Uterus (tissue), 2 donors: Measurements from ENCODE around the gene SEMA6C.

Source experiments
- POLR2A ChIP-seq, 2 donors: fragments of 450-650 bp; IDR thresholded peaks; one replicate each; pipeline ENCODE4 v1.6.1; 2016; ENCODE audit warnings: antibody characterized with exemption in 2 of 2, mild to moderate bottlenecking in 1 of 2, moderate library complexity in 1 of 2
- TF ChIP-seq, protein P1 (sequence below), 4 experiments: fragments of 200-600 bp in 2 of 4; fragments of 450-650 bp in 2 of 4; sonication (generic) in 2 of 4; IDR thresholded peaks; one replicate each; pipeline ENCODE4 v1.5.1; 2016 to 2019; ENCODE audit warnings: antibody characterized with exemption in 4 of 4, mild to moderate bottlenecking in 2 of 4, moderate library complexity in 1 of 4

DNA sequence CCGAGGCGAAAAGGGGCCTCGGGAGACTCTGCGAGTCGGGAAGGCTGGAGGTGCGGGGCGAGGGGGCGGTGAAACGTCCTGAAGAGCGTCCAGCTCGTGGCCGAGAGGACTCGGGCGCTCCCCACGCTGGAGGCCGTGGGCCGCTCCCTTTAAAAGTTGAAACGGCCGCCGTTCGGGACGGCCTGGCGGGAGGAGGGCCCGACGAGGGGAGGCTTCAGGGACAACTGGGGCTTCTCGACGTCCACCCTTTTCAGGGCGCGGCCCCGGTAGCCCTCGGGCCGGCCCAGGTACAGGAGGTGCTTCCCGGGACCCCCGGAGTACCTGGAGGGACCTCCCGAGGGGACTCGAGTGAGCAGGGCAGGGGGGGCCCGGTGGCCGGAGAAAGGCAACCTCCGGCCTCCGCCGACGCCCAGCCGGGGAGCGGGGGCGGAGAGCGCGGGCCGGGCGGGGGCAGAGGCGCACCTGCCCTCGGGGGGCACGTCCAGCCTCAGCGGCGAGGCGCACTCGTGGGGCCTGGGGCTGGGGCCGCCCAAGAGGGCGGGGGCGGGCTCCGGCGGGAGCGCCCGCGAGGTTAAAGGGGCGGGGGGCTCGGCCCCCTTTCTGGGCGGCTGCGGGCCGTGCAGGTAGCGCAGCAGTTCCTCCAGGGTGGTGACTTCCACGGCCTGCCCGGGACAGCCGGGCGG is 14.0 kb downstream of the SEMA6C start:
- no peak for TF ChIP-seq POLR2A (IDR thresholded peaks at IDR 0.05)
- TF ChIP-seq, protein P1, sequence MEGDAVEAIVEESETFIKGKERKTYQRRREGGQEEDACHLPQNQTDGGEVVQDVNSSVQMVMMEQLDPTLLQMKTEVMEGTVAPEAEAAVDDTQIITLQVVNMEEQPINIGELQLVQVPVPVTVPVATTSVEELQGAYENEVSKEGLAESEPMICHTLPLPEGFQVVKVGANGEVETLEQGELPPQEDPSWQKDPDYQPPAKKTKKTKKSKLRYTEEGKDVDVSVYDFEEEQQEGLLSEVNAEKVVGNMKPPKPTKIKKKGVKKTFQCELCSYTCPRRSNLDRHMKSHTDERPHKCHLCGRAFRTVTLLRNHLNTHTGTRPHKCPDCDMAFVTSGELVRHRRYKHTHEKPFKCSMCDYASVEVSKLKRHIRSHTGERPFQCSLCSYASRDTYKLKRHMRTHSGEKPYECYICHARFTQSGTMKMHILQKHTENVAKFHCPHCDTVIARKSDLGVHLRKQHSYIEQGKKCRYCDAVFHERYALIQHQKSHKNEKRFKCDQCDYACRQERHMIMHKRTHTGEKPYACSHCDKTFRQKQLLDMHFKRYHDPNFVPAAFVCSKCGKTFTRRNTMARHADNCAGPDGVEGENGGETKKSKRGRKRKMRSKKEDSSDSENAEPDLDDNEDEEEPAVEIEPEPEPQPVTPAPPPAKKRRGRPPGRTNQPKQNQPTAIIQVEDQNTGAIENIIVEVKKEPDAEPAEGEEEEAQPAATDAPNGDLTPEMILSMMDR (IDR thresholded peaks at IDR 0.05), result no peak
